H1 (cell line): ENCODE data around the gene OVCA2. TPM values are rescaled to one million over a fixed set of nuclear protein-coding genes. Genes with fewer than 3 reads are reported as not detected.

ENCODE experiments used
- CTCF ChIA-PET: fragments of 300-600 bp; sonication (Branson Sonifier 250); formaldehyde crosslinking; loops from one replicate; lab custom pipeline; 2021; ENCODE audit not compliant: partially characterized antibody; lab: Charles Lee
- POLR2A ChIA-PET: fragments of 300-600 bp; sonication (Branson Sonifier 250); formaldehyde crosslinking; loops from one replicate; lab custom pipeline; 2021; ENCODE audit warnings: inconsistent platforms; ENCODE audit not compliant: partially characterized antibody; lab: Charles Lee
- DNase-seq, 2 experiments: peaks; one replicate each; pipeline versions ENCODE4 v3.0.0 to v3.0.0-alpha.2; 2010 to 2022; ENCODE audit warnings: low spot score in 2 of 2, low read depth in 1 of 2, mixed read lengths in 1 of 2
- FAIRE-seq: peaks from 2 replicates; lab custom pipeline; 2011; peaks lifted over from hg19 to GRCh38; lab: Jason Lieb, UNC
- H2AFZ ChIP-seq: 2 replicates; pipeline ENCODE4 v1.8.1; 2012; ENCODE audit warnings: low read length, inconsistent platforms
- H2AK5ac ChIP-seq: 2 replicates; pipeline ENCODE4 v1.6.1; 2013; ENCODE audit warnings: low read depth, low read length
- H2BK120ac ChIP-seq: replicated peaks from 2 replicates; pipeline ENCODE3; 2013; ENCODE audit warnings: low read depth, low read length, inconsistent platforms
- H2BK12ac ChIP-seq: 2 replicates; pipeline ENCODE4 v1.6.1; 2013; ENCODE audit warnings: low read depth, low read length
- H2BK15ac ChIP-seq: 2 replicates; pipeline ENCODE4 v1.6.1; 2013; ENCODE audit warnings: low read length
- H2BK20ac ChIP-seq: 2 replicates; pipeline ENCODE4 v1.6.1; 2013; ENCODE audit warnings: low read length
- H2BK5ac ChIP-seq: 2 replicates; pipeline ENCODE4 v1.6.1; 2013; ENCODE audit warnings: low read depth, low read length
- H3K14ac ChIP-seq: 2 replicates; pipeline ENCODE4 v1.6.1; 2013; ENCODE audit warnings: inconsistent platforms; ENCODE audit not compliant: insufficient read length
- H3K18ac ChIP-seq: 2 replicates; pipeline ENCODE4 v1.6.1; 2013; ENCODE audit warnings: low read length; ENCODE audit errors: extremely low read depth
- H3K23ac ChIP-seq: 2 replicates; pipeline ENCODE4 v1.6.1; 2013; ENCODE audit warnings: inconsistent platforms; ENCODE audit not compliant: insufficient read length
- H3K23me2 ChIP-seq: 2 replicates; pipeline ENCODE4 v1.6.1; 2013; ENCODE audit warnings: low read depth, low read length
- H3K27ac ChIP-seq: 2 replicates; pipeline ENCODE4 v1.6.1; 2011; ENCODE audit warnings: low read depth, low read length, inconsistent platforms
- H3K27me3 ChIP-seq, 4 experiments: replicated peaks in 1 of 4; 1 replicate in 1 of 4; 2 replicates in 3 of 4; pipeline versions ENCODE4 v1.6.1 to v1.8.1; 2011 to 2013; ENCODE audit warnings: low read length in 3 of 4, mild to moderate bottlenecking in 3 of 4, inconsistent platforms in 2 of 4, mixed read lengths in 2 of 4, moderate library complexity in 1 of 4; ENCODE audit not compliant: control insufficient read depth in 3 of 4, insufficient read depth in 3 of 4; ENCODE audit errors: extremely low read depth in 1 of 4
- H3K36me3 ChIP-seq, 4 experiments: 2 replicates each; pipeline versions ENCODE4 v1.6.1 to v1.8.1; 2011 to 2013; ENCODE audit warnings: mild to moderate bottlenecking in 4 of 4, low read length in 3 of 4, moderate library complexity in 2 of 4, control low read depth in 1 of 4, inconsistent platforms in 1 of 4; ENCODE audit not compliant: insufficient read depth in 4 of 4, control insufficient read depth in 2 of 4
- H3K4ac ChIP-seq: replicated peaks from 2 replicates; pipeline ENCODE3; 2013; ENCODE audit warnings: low read length, low read depth, mixed read lengths, inconsistent platforms; ENCODE audit not compliant: insufficient read length
- H3K4me1 ChIP-seq, 4 experiments: replicated peaks in 1 of 4; 1 replicate in 1 of 4; 2 replicates in 3 of 4; pipeline versions ENCODE4 v1.6.1 to v1.8.1; 2011 to 2013; ENCODE audit warnings: low read length in 3 of 4, inconsistent platforms in 2 of 4, mixed read lengths in 1 of 4; ENCODE audit not compliant: insufficient read depth in 4 of 4, control insufficient read depth in 3 of 4
- H3K4me2 ChIP-seq, 2 experiments: 2 replicates each; pipeline versions ENCODE4 v1.6.1 to v1.8.1; 2011 to 2013; ENCODE audit warnings: low read depth in 2 of 2, low read length in 2 of 2, control low read depth in 1 of 2, inconsistent platforms in 1 of 2, mild to moderate bottlenecking in 1 of 2; ENCODE audit not compliant: insufficient read depth in 1 of 2
- H3K4me3 ChIP-seq, 4 experiments: fragments of 200-600, 300-600 bp in 1 of 4; sonication (generic), shearing (Covaris generic), sonication (Bioruptor Twin) in 1 of 4; 2 replicates each; pipeline versions ENCODE4 v1.5.1 to v1.8.1; 2011 to 2016; ENCODE audit warnings: low read length in 4 of 4, low read depth in 3 of 4, control low read depth in 2 of 4, inconsistent platforms in 2 of 4, mild to moderate bottlenecking in 2 of 4, mixed read lengths in 1 of 4, moderate library complexity in 1 of 4; ENCODE audit not compliant: insufficient read depth in 2 of 4; ENCODE audit errors: extremely low read depth in 1 of 4
- H3K56ac ChIP-seq: replicated peaks from 2 replicates; pipeline ENCODE3; 2013; ENCODE audit warnings: low read depth, mild to moderate bottlenecking, mixed read lengths, low read length, inconsistent platforms; ENCODE audit not compliant: insufficient read length
- H3K79me1 ChIP-seq: 2 replicates; pipeline ENCODE4 v1.6.1; 2013; ENCODE audit warnings: low read depth, low read length, control low read depth
- H3K79me2 ChIP-seq, 2 experiments: 2 replicates each; pipeline versions ENCODE4 v1.6.1 to v1.8.1; 2012 to 2013; ENCODE audit warnings: low read length in 2 of 2, mild to moderate bottlenecking in 2 of 2, inconsistent platforms in 1 of 2; ENCODE audit not compliant: insufficient read depth in 2 of 2, control insufficient read depth in 1 of 2
- H3K9ac ChIP-seq, 4 experiments: replicated peaks in 1 of 4; 1 replicate in 1 of 4; 2 replicates in 3 of 4; pipeline versions ENCODE4 v1.6.1 to v1.8.1; 2011 to 2013; ENCODE audit warnings: low read depth in 3 of 4, low read length in 3 of 4, control low read depth in 2 of 4, mild to moderate bottlenecking in 2 of 4, moderate library complexity in 2 of 4, inconsistent platforms in 1 of 4; ENCODE audit errors: extremely low read depth in 1 of 4
- H3K9me3 ChIP-seq, 2 experiments: 2 replicates each; pipeline versions ENCODE4 v1.6.1 to v1.8.1; 2012 to 2013; ENCODE audit warnings: mild to moderate bottlenecking in 2 of 2, moderate library complexity in 2 of 2, control low read depth in 1 of 2, inconsistent platforms in 1 of 2, low read depth in 1 of 2, low read length in 1 of 2, mixed read lengths in 1 of 2; ENCODE audit not compliant: insufficient read depth in 2 of 2
- H4K20me1 ChIP-seq, 2 experiments: replicated peaks in 1 of 2; 2 replicates each; pipeline versions ENCODE3 to v1.8.1; 2011 to 2013; ENCODE audit warnings: inconsistent platforms in 2 of 2, low read length in 2 of 2, mild to moderate bottlenecking in 1 of 2; ENCODE audit not compliant: insufficient read depth in 2 of 2, control insufficient read depth in 1 of 2
- H4K5ac ChIP-seq: 2 replicates; pipeline ENCODE4 v1.6.1; 2013; ENCODE audit warnings: low read length, low read depth, mixed read lengths, inconsistent platforms; ENCODE audit not compliant: insufficient read length
- H4K8ac ChIP-seq: 2 replicates; pipeline ENCODE4 v1.8.0; 2013; ENCODE audit warnings: mild to moderate bottlenecking, moderate library complexity, low read length, inconsistent platforms; ENCODE audit not compliant: insufficient read depth; ENCODE audit errors: extremely low read depth
- H4K91ac ChIP-seq: replicated peaks from 2 replicates; pipeline ENCODE3; 2013; ENCODE audit warnings: low read length, mixed read lengths, inconsistent platforms; ENCODE audit not compliant: insufficient read length
- EP300 ChIP-seq, 2 experiments: IDR thresholded peaks; 1 replicate in 1 of 2; 2 replicates in 1 of 2; pipeline ENCODE4 v1.6.1; 2011 to 2012; ENCODE audit warnings: low read depth in 2 of 2, low read length in 2 of 2, mild to moderate bottlenecking in 2 of 2, borderline replicate concordance in 1 of 2, inconsistent platforms in 1 of 2, moderate library complexity in 1 of 2
- EZH2 ChIP-seq: fragments of 200-600 bp; sonication (generic); IDR thresholded peaks from 2 replicates; pipeline ENCODE4 v1.7.1; 2012; ENCODE audit warnings: low read depth, mild to moderate bottlenecking, moderate library complexity, low read length, inconsistent platforms; ENCODE audit not compliant: severe bottlenecking
- HDAC2 ChIP-seq, 2 experiments: fragments of 300-600 bp in 1 of 2; sonication (generic) in 1 of 2; IDR thresholded peaks; 2 replicates each; pipeline ENCODE4 v1.6.1; 2011 to 2012; ENCODE audit warnings: low read depth in 2 of 2, low read length in 2 of 2, mild to moderate bottlenecking in 2 of 2, moderate library complexity in 2 of 2, borderline replicate concordance in 1 of 2, inconsistent platforms in 1 of 2
- MAFK ChIP-seq: IDR thresholded peaks from 2 replicates; pipeline ENCODE4 v1.6.1; 2012; ENCODE audit warnings: low read depth, mild to moderate bottlenecking, improper control_type of control experiment, low read length
- SIN3A ChIP-seq, 2 experiments: IDR thresholded peaks in 1 of 2; conservative IDR thresholded peaks in 1 of 2; 2 replicates each; pipeline ENCODE4 v1.6.1; 2011 to 2012; ENCODE audit warnings: low read length in 2 of 2, improper control_type of control experiment in 1 of 2, low read depth in 1 of 2, mild to moderate bottlenecking in 1 of 2
- SUZ12 ChIP-seq: fragments of 200-600 bp; sonication (generic); IDR thresholded peaks from 2 replicates; pipeline ENCODE4 v1.6.1; 2012; ENCODE audit warnings: mild to moderate bottlenecking, inconsistent platforms, low read length, moderate library complexity, mixed read lengths
- WGBS, 2 experiments: shearing (Covaris generic) in 1 of 2; methylation state at CpG; one replicate each; pipeline versions ENCODE4 v1.1.6 to v1.1.7; 2013 to 2015; ENCODE audit warnings: low lambda C conversion rate in 2 of 2, mixed read lengths in 2 of 2, inconsistent platforms in 1 of 2, low coverage in 1 of 2, missing lambda C conversion rate in 1 of 2; ENCODE audit not compliant: insufficient replicate concordance in 2 of 2, insufficient coverage in 1 of 2, insufficient read length in 1 of 2; ENCODE audit errors: extremely low coverage in 1 of 2, missing lambda C conversion rate in 1 of 2; 5-methylcytosine and 5-hydroxymethylcytosine counted together
- polyA plus RNA-seq, 7 experiments: library from polyadenylated mRNA; depleted of rRNA in 3 of 7; stranded (reverse) in 5 of 7; unstranded in 2 of 7; fragments of >200 nt in 5 of 7; fragments of 200-250 nt in 2 of 7; gene quantifications; 1 replicate in 5 of 7; 2 replicates in 1 of 7; 4 replicates in 1 of 7; pipeline versions ENCODE4 v1.2.1 to v1.2.3, GENCODE V29; 2011 to 2013; ENCODE audit warnings: missing spikeins in 2 of 7, mixed read lengths in 2 of 7
- total RNA-seq: library from RNA; stranded (reverse); fragmentation: NEBNext Ultra II Directional; extraction: Animal tissue kit (Norgen Biotek cat#: 25700); gene quantifications from 2 replicates; pipeline ENCODE4 v1.2.1, GENCODE V29; 2021

OVCA2 gene
- total and polyA plus RNA-seq, 2 of the 8 experiments (the other 6 are each of a cell fraction or from before 2014, with no cell fraction given): 15.3 to 37.0 TPM

DNA sequence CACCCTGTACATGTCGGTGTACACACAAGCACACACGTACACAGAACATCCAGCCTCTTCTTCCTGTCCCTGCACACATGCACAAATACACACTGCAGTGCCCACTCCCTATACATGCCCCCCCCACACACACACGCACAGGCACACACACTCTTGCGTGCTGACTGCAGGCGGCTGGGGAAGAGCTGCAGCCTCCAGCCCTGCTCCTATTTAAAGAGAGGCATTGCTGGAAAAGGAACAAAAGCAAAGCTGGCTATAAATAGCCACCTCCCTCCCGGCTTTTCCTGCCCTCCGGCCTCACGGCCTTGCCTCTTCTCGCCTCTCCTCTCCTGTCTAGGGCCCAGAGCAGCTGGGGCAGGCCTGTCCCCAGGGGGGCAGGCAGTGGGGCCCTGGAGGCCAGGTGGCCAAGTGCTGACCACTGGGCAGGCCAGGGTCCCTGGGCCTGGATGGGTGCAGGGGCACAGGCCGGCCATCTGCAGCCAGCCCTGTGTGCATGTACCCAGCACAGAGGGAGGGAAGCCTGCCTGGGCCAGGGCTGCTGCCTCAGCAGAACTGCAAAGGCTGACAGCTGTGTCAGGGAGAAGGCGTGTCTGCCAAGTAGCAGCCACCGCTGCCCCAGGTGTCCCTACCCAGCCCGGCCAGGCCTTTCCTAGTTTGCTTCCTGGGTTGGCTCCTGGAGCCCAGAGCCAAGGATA, 42.1 kb upstream of the OVCA2 start:
- no peak overlapping the region for H4K8ac ChIP-seq
- no peak overlapping the region for H2BK15ac ChIP-seq
- DNase-seq (no peak), FAIRE-seq (no peak)
- H3K36me3 ChIP-seq: no peaks in the 10 kb centered on the region
- no peaks in the 10 kb centered on the region for H3K79me2 ChIP-seq
- no peak overlapping the region for H3K56ac ChIP-seq
- no peak overlapping the region for H2BK20ac ChIP-seq
- no peak overlapping the region for H2BK120ac ChIP-seq
- ChIA-PET POLR2A (interaction anchor here (1.1 kb wide), 1 partner anchor 83 kb away, joined by 4 read pairs; no protein-coding TSS in a partner anchor), CTCF (interaction anchor here (1.3 to 1.5 kb wide), 5 partner anchors 12 to 41 kb away, joined by 3 to 6 read pairs (median 3); partner anchors contain the start of gene RTN4RL1)
- peaks cover 4% of the 10 kb centered on the region; the same call in 1 of the 2 replicates for H3K23me2 ChIP-seq
- TF ChIP-seq HDAC2 (IDR thresholded peaks at IDR 0.05; ENCODE audit: borderline replicate concordance in 1 of 2, low read depth in 2 of 2, low read length in 2 of 2) (no peak), EZH2 (peak; percentile 42), EP300 (IDR thresholded peaks at IDR 0.05; ENCODE audit: borderline replicate concordance in 1 of 2, low read depth in 2 of 2, low read length in 2 of 2) (no peak), SIN3A (conservative IDR thresholded peaks at IDR 0.05 in 1 of 2, IDR thresholded peaks at IDR 0.05 in 1 of 2; ENCODE audit: low read depth in 1 of 2, low read length in 2 of 2) (0 out of 4 replicates have a peak, but pooled peaks of 1 of the 2 experiments have one; percentile 44), SUZ12 (no peak), MAFK (peak; percentile 79; the same call in 1 of the 2 replicates)
- no peak overlapping the region for H3K9ac ChIP-seq
- no peaks in the 10 kb centered on the region for H3K9me3 ChIP-seq
- no peak overlapping the region for H3K14ac ChIP-seq
- no peak overlapping the region for H2BK5ac ChIP-seq
- H2BK12ac ChIP-seq: no peak overlapping the region
- H3K23ac ChIP-seq: no peak overlapping the region
- no peak overlapping the region for H3K4me3 ChIP-seq
- H3K4ac ChIP-seq: no peak overlapping the region
- WGBS, 2 experiments: 72% methylated on average over 12 of the region's 13 CpGs; no CpG with 5 or more reads in 1 of the 2 experiments
- H3K27ac ChIP-seq: no peak overlapping the region
- H3K4me1 ChIP-seq: peaks cover 0 to 25% (median 12%) of the 10 kb centered on the region in 4 experiments; a peak in 6 of 7 replicates
- H2AK5ac ChIP-seq: no peak overlapping the region
- H4K5ac ChIP-seq: no peak overlapping the region
- H2AFZ ChIP-seq: no peak overlapping the region
- no peak overlapping the region for H4K91ac ChIP-seq
- H3K4me2 ChIP-seq: peak overlapping the region in 1 of 2 experiments; percentile 73; a peak in 2 of 4 replicates
- peaks cover 8 to 28% (median 20%) of the 10 kb centered on the region in 4 experiments for H3K27me3 ChIP-seq
- no peak overlapping the region; the same call in 1 of the 2 replicates for H3K18ac ChIP-seq
- no peaks in the 10 kb centered on the region for H3K79me1 ChIP-seq
- no peaks in the 10 kb centered on the region for H4K20me1 ChIP-seq
